ENCODE measurements around the gene GRM7.

Gene GRM7

GRCh38 chr3:7160689-7161088 lies 299.8 kb downstream of the GRM7 start:
- DNase-seq: no peak

DNA sequence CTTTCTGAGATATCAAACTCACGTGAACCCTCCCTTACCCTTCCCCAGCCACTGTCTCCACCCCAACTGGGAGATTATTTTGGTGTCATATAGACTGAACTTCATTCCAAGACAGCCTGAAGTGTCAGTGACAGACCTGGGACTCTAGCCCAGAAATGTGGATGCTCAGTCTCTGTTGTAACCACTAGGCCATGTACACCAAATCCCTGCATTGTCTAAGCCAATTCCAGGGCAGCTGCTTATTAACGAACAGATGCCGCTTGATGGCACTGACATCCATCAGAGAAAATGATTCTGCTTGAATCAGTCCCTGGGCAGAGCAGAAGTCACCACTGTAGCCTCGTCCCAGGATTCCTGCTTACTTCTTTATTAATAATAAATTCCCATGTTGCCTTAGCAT lies 305.5 kb downstream of the GRM7 start:
- no peak for DNase-seq

DNA sequence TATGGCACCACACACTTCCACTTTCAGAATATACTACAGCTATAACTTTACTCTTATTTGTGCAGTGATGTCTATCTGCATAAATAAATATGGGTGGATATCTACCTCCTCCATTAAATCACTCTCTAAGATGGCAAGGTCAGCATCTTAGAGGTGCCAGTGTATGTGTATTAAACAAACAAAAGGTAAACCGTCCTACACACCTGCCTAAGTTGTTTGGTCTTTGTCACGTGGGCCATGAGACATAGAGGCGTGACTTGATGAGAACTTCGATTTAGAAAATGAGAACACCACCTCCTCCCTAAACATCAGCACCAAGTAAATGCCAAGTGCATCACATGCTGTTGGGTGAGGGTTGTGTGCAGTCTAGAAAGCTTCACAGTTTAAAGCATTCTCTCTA lies 310.6 kb downstream of the GRM7 start:
- no peak for DNase-seq

DNA sequence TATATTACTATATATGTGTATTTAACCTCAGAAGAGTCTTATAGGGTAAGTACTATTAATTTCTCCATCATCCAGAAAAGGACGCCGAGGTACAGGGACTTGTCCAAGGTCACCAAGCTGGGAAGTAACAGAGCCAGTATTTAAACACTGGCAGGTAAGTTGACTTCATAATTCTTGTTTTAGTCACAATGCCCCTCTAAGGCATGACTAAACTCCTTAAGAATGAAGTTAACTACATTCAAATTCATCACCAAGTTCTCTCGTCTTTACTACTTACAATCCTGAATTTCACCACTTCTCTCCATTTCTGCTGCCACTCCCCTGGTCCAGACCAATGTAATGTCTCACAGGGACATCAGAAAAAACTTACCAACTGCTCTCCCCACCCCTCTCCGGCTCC lies 312.1 kb downstream of the GRM7 start:
- DNase-seq: no peak

GRCh38 chr3:7188551-7188950 lies 327.6 kb downstream of the GRM7 start:
- no peak for DNase-seq

DNA sequence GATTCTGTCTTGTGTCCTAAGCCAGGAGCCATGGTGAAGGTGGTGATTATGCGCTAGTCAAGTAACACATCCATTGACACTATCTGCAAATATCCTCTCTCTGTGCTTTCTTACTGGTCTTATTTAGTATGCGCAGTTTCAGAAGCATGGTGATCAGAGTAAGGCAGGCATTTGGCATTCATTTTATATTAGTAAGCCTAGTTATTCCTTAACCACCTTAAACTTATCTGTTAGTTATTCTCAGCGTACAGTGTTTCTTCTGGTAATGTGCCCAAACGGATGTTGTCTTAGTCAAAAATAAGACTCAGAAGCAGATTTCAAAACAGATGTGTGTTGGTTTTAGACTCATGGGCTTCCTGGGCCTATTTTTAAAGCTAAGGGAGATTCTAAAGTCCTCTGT lies 329.2 kb downstream of the GRM7 start:
- no peak for DNase-seq

- no peak for DNase-seq
These were observed 332.4 kb downstream of the GRM7 start for GRCh38 chr3:7193269-7193668.

GRCh38 chr3:7194071-7194835 lies 333.3 kb downstream of the GRM7 start:
- DNase-seq: no peak

GRCh38 chr3:7195934-7196333 lies 335.0 kb downstream of the GRM7 start:
- DNase-seq: no peak

- no peak for DNase-seq
These were observed 340.9 kb downstream of the GRM7 start for GRCh38 chr3:7201784-7202183.

DNA sequence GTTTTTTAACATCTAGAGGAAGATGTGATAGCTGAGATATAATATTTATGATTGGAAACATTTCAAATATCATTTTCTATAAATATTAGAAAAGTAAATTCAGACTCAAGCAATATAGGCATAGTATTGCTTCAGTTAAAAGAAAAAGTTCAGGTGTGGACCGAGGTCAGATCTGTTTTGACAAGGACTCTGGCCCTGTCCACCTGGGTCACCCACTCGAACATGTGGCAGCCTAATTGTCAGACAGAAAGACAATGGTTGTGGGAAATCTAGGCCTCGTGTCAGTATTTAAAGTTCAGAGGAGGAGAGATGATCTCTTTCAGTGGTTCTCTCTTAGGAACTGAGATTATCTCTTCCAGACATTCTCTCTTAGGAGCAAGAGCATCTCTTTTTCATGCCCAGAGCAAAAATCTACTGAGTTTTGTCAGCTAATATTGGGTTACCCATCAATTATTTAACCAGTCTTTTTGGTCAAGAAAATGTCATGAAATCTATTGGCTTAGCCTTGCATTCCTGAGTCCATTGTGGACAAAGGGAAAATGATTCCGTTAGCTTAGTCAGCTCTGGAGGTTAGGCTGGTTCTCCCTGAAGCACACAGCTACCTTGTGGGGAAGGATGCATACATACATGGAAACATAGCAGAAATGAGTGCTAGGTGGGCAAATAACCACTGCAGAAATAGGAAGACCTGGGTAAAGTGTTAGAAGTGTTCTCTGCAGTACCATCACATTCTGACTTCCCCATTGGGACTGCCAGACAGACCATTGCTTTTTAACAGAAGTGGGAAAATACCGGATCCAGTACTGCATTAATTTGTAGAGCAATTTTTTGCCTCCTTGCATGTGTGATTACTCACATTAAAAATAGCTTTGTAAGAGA lies 343.3 kb downstream of the GRM7 start:
- DNase-seq: no peak

DNA sequence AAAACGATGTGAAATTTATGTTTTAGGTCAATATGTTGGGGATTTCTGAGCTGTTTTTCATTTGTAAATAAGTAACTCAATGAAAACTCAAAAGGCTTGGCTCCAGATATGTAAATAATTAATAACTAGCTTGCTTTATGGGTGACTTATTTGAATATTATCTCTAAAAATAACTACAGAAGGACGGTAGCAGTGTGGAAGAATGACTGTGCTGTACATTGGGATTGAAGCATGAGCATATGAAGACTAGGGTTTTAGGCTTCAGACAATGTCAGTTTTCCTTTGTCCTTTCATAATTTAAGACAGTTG lies 343.9 kb downstream of the GRM7 start:
- no peak for DNase-seq

GRCh38 chr3:7205535-7205934 lies 344.6 kb downstream of the GRM7 start:
- no peak for DNase-seq

- DNase-seq: no peak
These were observed 345.0 kb downstream of the GRM7 start for GRCh38 chr3:7205962-7206361.

DNA sequence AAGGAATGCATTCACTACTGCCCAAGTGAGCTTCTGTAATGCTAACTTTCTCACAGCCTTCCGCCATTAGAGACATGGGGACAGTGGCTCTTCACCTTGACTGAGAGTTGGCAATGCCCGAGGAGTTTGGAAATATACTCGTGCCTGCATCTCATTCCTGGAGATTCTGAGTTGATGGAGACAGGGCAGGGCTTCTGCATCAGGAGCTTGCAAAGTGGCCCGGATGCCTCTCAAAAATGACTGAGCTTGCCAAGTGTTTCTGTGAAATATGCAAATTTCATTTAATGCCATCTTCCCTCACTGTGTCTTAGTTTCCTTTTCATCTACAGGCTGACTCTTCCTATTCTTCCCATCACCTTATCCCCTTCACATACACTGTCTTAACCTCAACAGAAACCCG lies 346.2 kb downstream of the GRM7 start:
- no peak for DNase-seq

DNA sequence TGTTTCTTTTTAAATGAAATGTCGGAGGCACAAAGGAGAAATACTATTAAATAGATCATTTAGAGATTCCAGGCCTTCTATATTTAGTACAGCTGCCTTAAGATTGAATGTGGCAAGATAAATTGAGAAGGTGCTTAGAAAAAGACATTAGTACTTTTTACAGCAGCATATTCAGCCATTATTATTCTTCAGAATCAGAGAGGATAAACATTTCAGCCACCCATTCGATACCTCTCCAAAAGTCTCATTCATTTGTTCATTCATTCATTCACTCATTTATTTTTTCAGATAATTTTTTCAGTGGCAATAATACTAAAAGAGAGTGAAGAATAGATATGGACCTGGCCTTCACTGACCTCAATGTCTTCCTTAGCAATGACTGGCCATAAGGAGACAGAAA lies 347.0 kb downstream of the GRM7 start:
- no peak for DNase-seq

DNA sequence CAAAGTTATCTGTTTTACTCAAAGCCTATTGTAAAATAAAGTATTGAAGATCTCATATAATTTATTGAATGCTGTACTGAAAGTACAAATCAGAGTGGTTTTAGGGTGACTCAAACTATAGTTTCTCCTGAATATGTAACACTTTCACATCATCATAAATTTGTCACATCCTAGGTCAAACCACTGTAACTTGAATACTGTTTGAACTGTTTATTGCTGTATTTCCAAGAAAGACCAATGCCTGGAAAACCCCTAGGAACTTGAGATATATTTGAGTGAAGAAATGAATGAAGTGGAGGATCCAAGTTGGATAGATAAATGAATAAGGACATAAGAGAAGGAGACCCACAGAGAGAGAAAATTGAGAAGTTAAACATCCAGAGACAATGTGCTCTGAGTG lies 348.2 kb downstream of the GRM7 start:
- DNase-seq: no peak

DNA sequence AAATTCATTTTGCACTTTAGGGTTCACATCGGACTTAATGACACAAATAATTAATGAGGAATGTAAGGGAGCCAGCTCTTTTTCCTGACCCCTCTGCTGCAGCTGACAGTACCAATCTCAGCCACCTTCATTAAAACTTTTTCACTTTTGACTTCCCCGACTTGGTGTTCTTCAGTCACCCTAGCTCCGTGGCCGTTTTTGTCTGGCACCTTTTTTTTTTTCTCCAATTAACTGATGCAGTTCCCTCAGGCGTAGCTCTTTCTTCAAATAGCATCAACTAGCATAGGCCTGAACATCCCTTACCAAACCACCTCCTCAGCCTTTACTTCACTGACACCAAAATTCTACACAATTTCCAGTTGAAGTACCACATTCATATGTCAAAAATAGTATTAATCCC lies 350.8 kb downstream of the GRM7 start:
- no peak for DNase-seq

GRCh38 chr3:7215706-7216105 lies 354.8 kb downstream of the GRM7 start:
- DNase-seq: no peak

GRCh38 chr3:7226393-7226792 lies 365.5 kb downstream of the GRM7 start:
- DNase-seq: no peak

DNA sequence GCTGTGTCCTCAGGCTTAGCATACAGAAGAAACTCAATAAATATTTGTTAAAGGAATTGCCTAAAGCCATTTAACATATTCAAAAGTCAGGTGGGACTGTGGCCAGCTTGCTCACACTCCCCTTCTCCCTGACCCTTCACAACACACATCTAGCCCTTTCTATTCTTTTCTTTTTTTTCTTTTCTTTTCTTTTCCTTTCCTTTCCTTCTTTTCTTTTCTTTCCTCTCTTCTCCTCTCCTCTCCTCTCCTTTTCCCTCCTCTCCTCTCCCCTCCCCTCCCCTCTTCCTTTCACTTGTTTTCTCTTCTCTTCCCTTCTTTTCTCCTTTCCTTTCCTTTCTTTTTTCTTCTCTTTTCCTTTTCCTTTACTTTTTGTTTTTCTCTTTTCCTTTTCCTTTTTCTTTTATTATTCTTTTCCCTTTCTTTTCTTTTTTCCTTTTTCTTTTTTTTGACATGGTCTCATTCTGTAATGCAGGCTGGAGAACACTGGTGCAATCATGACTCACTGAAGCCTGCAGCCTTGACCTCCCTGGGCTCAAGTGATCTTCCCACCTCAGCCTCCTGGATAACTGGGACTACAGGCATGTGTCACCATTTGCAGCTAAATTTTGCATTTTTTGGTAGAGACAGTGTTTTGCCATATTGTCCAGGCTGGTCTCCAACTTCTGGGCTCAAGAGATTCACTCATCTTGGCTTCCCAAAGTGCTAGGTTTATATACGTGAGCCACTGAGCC lies 377.8 kb downstream of the GRM7 start:
- no peak for DNase-seq

DNA sequence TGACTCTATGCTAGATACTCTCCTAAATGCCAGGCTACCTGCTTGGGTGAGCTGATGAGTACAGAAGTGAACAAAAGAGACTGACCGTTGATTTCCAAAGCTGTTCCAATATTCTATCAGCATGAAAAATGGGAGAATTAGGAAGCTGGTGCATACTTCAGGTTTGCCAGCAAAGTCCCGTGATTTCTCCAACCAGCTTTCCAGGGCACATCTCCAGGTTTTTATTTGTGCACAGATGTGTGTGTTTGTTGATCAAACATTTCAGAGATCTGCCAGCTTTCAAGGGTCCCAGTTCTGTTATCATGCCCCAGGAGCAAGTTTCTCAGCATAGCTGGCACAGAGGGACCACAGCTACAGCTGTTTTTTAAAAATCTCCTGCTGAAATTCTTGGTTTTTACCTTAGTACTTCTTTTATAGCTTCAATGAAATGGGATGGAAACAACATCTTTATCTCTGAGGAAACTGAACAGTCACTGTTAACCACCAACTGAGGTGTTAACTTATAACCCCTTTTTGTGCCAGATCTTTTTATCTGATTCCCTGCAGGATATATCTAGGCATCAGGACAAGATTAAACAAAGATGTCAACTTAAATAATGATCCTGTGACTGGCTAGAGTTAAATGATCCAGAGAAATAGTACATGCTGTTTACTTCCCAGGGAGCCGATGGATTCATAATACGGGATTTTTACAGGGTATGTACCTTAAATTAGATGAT lies 380.8 kb downstream of the GRM7 start:
- peak; percentile 0 for DNase-seq

- no peak for DNase-seq
These were observed 381.4 kb downstream of the GRM7 start for GRCh38 chr3:7242303-7242635.
